HepG2 (cell line): Measurements from ENCODE around the gene VSIG10L. TPM values are rescaled to one million over a fixed set of nuclear protein-coding genes. Genes with fewer than 3 reads are reported as not detected.
A peak's percentile ranks its signal among the peaks of the same experiment; 100 is the strongest.

Source experiments
- AGO2 ChIP-seq: fragments of 200-400 bp; formaldehyde crosslinking; optimal IDR thresholded peaks from 2 replicates; pipeline ENCODE3; 2017; ENCODE audit warnings: mild to moderate bottlenecking, low read depth, low read length, moderate library complexity
- BORCS8-MEF2B ChIP-seq: sonication (generic); formaldehyde crosslinking; IDR thresholded peaks from 2 replicates; pipeline ENCODE4 v1.8.0; 2022; ENCODE audit warnings: mild to moderate bottlenecking, missing genetic modification reagents
- DPF2 ChIP-seq: sonication (generic); formaldehyde crosslinking; IDR thresholded peaks from 2 replicates; pipeline ENCODE4 v1.4.0; 2020; ENCODE audit warnings: mild to moderate bottlenecking, low read depth, missing genetic modification reagents, borderline replicate concordance
- EED ChIP-seq: sonication (generic); formaldehyde crosslinking; IDR thresholded peaks from 2 replicates; pipeline ENCODE4 v1.5.0; 2020; ENCODE audit warnings: mild to moderate bottlenecking, missing genetic modification reagents
- FOSL2 ChIP-seq: sonication (generic); formaldehyde crosslinking; IDR thresholded peaks from 2 replicates; pipeline ENCODE4 v1.4.0; 2020; ENCODE audit warnings: missing genetic modification reagents
- GPBP1L1 ChIP-seq: sonication (generic); formaldehyde crosslinking; IDR thresholded peaks from 2 replicates; pipeline ENCODE4 v1.5.0; 2020; ENCODE audit warnings: mild to moderate bottlenecking, missing genetic modification reagents
- HNRNPL ChIP-seq: fragments of 200-400 bp; formaldehyde crosslinking; IDR thresholded peaks from 2 replicates; pipeline ENCODE4 v1.6.1; 2017; ENCODE audit warnings: mild to moderate bottlenecking, low read depth, low read length
- KLF6 ChIP-seq: IDR thresholded peaks from 2 replicates; pipeline ENCODE4 v1.8.0; 2016; ENCODE audit warnings: missing biosample characterization, missing genetic modification reagents
- MZF1 ChIP-seq: sonication (generic); formaldehyde crosslinking; IDR thresholded peaks from 2 replicates; pipeline ENCODE4 v1.8.1; 2023; ENCODE audit warnings: mild to moderate bottlenecking, missing genetic modification reagents, borderline replicate concordance
- NRL ChIP-seq: sonication (generic); formaldehyde crosslinking; IDR thresholded peaks from 2 replicates; pipeline ENCODE4 v1.5.0; 2020; ENCODE audit warnings: missing genetic modification reagents, mild to moderate bottlenecking, moderate library complexity, borderline replicate concordance
- RAD21 ChIP-seq: fragments of 450-650 bp; formaldehyde crosslinking; IDR thresholded peaks from 2 replicates; pipeline ENCODE4 v1.5.0; 2020; ENCODE audit warnings: mild to moderate bottlenecking
- SKIL ChIP-seq: sonication (generic); formaldehyde crosslinking; IDR thresholded peaks from 2 replicates; pipeline ENCODE4 v1.8.0; 2022; ENCODE audit warnings: missing genetic modification reagents, mild to moderate bottlenecking, moderate library complexity, borderline replicate concordance
- SNRNP70 ChIP-seq: fragments of 200-400 bp; formaldehyde crosslinking; IDR thresholded peaks from 2 replicates; pipeline ENCODE4 v1.6.1; 2017; ENCODE audit warnings: mild to moderate bottlenecking, low read depth, low read length, moderate library complexity
- SRY ChIP-seq: sonication (generic); formaldehyde crosslinking; IDR thresholded peaks from 2 replicates; pipeline ENCODE4 v1.8.0; 2022; ENCODE audit warnings: mild to moderate bottlenecking, missing genetic modification reagents
- TCF7 ChIP-seq: sonication (generic); IDR thresholded peaks from 2 replicates; pipeline ENCODE4 v1.6.1; 2016; ENCODE audit warnings: antibody characterized with exemption, low read depth
- TEAD3 ChIP-seq: optimal IDR thresholded peaks from 2 replicates; pipeline ENCODE3; 2016; ENCODE audit warnings: borderline replicate concordance
- ZMYM2 ChIP-seq: sonication (generic); formaldehyde crosslinking; IDR thresholded peaks from 2 replicates; pipeline ENCODE4 v1.8.0; 2022; ENCODE audit warnings: mild to moderate bottlenecking, missing genetic modification reagents
- ZNF256 ChIP-seq: sonication (generic); formaldehyde crosslinking; conservative IDR thresholded peaks from 2 replicates; pipeline ENCODE4 v1.4.0; 2020; ENCODE audit warnings: missing genetic modification reagents
- ZNF589 ChIP-seq: sonication (generic); formaldehyde crosslinking; conservative IDR thresholded peaks from 2 replicates; pipeline ENCODE4 v1.8.0; 2022; ENCODE audit warnings: mild to moderate bottlenecking, moderate library complexity, missing genetic modification reagents
- ZNF598 ChIP-seq: sonication (generic); formaldehyde crosslinking; IDR thresholded peaks from 2 replicates; pipeline ENCODE4 v1.5.1; 2020; ENCODE audit warnings: mild to moderate bottlenecking, missing genetic modification reagents, borderline replicate concordance
- ZNF674 ChIP-seq: sonication (generic); formaldehyde crosslinking; IDR thresholded peaks from 2 replicates; pipeline ENCODE4 v1.5.0; 2020; ENCODE audit warnings: low read depth, mild to moderate bottlenecking, missing genetic modification reagents
- ZNF678 ChIP-seq: sonication (generic); formaldehyde crosslinking; IDR thresholded peaks from 2 replicates; pipeline ENCODE4 v1.4.0; 2020; ENCODE audit warnings: mild to moderate bottlenecking, missing genetic modification reagents
- ZNF687 ChIP-seq: sonication (generic); formaldehyde crosslinking; IDR thresholded peaks from 2 replicates; pipeline ENCODE4 v1.5.1; 2020; ENCODE audit warnings: mild to moderate bottlenecking, missing genetic modification reagents, moderate library complexity
- ZNF788 ChIP-seq: sonication (generic); formaldehyde crosslinking; IDR thresholded peaks from 2 replicates; pipeline ENCODE4 v1.5.0; 2020; ENCODE audit warnings: mild to moderate bottlenecking, missing genetic modification reagents, borderline replicate concordance
- polyA plus RNA-seq, 8 experiments: library from polyadenylated mRNA; depleted of rRNA in 3 of 8; stranded (reverse) in 7 of 8; unstranded in 1 of 8; fragments of >200 nt; fragmentation: Illumina TruSeq in 4 of 8; extraction: Trizol in 4 of 8; gene quantifications; 2 replicates each; pipeline versions ENCODE4 v1.2.1 to v1.2.3, GENCODE V29; 2011 to 2016; ENCODE audit warnings: low read depth in 4 of 8, missing spikeins in 1 of 8, mixed read lengths in 1 of 8; ENCODE audit not compliant: insufficient read depth in 1 of 8
- total RNA-seq, 5 experiments: library from RNA; depleted of rRNA; stranded (reverse); fragments of >200 nt; fragmentation: Illumina TruSeq; extraction: Trizol; gene quantifications; 2 replicates each; pipeline ENCODE4 v1.2.3, GENCODE V29; 2016; ENCODE audit warnings: low read depth in 1 of 5

The VSIG10L gene
- total and polyA plus RNA-seq, 2 of the 13 experiments (the other 11 are each of a cell fraction or from before 2014, with no cell fraction given), result 2.7 to 8.5 TPM

- TF ChIP-seq DPF2 (CRISPR knock-in tag), result no peak
- TF ChIP-seq MZF1 (CRISPR knock-in tag), result no peak
- 0 out of 2 replicates have a peak, but pooled peaks have one; percentile 39 for TF ChIP-seq EED
- TF ChIP-seq SKIL, result no peak
- no peak for TF ChIP-seq ZNF256 (CRISPR knock-in tag)
- TF ChIP-seq ZNF674 (CRISPR knock-in tag), result no peak
- no peak for TF ChIP-seq SNRNP70
- TF ChIP-seq TEAD3 (CRISPR knock-in tag), result no peak
- peak; percentile 83; the same call in 1 of the 2 replicates for TF ChIP-seq HNRNPL
- TF ChIP-seq TCF7, result no peak
- no peak for TF ChIP-seq KLF6
- TF ChIP-seq NRL (CRISPR knock-in tag), result no peak; the same call in 1 of the 2 replicates
- TF ChIP-seq AGO2, result peak; percentile 96
- TF ChIP-seq RAD21, result 0 out of 2 replicates have a peak, but pooled peaks have one; percentile 27
- TF ChIP-seq ZNF589, result no peak
- TF ChIP-seq ZNF678 (CRISPR knock-in tag), result no peak
- peak; percentile 81 for TF ChIP-seq ZNF687 (CRISPR knock-in tag)
- TF ChIP-seq ZNF598, result 0 out of 2 replicates have a peak, but pooled peaks have one; percentile 48
- TF ChIP-seq ZNF788 (CRISPR knock-in tag), result peak; percentile 59; the same call in 1 of the 2 replicates
- TF ChIP-seq SRY (CRISPR knock-in tag), result no peak
- no peak for TF ChIP-seq FOSL2 (CRISPR knock-in tag)
- 0 out of 2 replicates have a peak, but pooled peaks have one; percentile 19 for TF ChIP-seq BORCS8-MEF2B (CRISPR knock-in tag)
- TF ChIP-seq ZMYM2 (CRISPR knock-in tag), result no peak
- no peak for TF ChIP-seq GPBP1L1 (CRISPR knock-in tag)
Measured at GRCh38 chr19:51352783-51353360, 10.9 kb upstream of the VSIG10L start (continued).
